Fibroblast of lung (primary cell): ENCODE data around the gene SEC61A1.

Source experiments
- EZH2 ChIP-seq: IDR thresholded peaks from 2 replicates; pipeline ENCODE4 v1.5.1; 2012; ENCODE audit warnings: low read length, control low read depth, mild to moderate bottlenecking; ENCODE audit errors: missing control alignments
- TF ChIP-seq, protein P1 (sequence below), 2 donors: IDR thresholded peaks in 1 of 2; conservative IDR thresholded peaks in 1 of 2; 1 replicate in 1 of 2; 2 replicates in 1 of 2; pipeline ENCODE4 v1.5.1; 2011 to 2012; ENCODE audit warnings: low read length in 2 of 2, control low read depth in 1 of 2, inconsistent platforms in 1 of 2, low read depth in 1 of 2, mild to moderate bottlenecking in 1 of 2

DNA sequence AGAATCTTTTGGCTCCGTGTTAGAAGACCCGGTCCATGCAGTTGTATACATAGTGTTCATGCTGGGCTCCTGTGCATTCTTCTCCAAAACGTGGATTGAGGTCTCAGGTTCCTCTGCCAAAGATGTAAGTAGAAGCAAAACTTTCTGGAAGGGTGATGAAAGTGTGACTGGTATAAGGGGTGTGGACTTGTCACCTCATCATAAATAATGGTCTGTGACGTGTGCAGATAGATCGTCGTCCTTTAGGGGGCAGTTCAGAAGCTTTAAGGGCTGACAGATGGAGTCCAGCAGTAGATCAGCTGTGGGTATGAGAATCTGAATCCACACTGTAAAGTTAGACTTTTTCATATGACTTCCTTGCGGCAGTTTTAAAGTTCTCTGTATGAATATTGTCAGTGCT, 15.3 kb downstream of the SEC61A1 start:
- TF ChIP-seq, protein P1, sequence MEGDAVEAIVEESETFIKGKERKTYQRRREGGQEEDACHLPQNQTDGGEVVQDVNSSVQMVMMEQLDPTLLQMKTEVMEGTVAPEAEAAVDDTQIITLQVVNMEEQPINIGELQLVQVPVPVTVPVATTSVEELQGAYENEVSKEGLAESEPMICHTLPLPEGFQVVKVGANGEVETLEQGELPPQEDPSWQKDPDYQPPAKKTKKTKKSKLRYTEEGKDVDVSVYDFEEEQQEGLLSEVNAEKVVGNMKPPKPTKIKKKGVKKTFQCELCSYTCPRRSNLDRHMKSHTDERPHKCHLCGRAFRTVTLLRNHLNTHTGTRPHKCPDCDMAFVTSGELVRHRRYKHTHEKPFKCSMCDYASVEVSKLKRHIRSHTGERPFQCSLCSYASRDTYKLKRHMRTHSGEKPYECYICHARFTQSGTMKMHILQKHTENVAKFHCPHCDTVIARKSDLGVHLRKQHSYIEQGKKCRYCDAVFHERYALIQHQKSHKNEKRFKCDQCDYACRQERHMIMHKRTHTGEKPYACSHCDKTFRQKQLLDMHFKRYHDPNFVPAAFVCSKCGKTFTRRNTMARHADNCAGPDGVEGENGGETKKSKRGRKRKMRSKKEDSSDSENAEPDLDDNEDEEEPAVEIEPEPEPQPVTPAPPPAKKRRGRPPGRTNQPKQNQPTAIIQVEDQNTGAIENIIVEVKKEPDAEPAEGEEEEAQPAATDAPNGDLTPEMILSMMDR (conservative IDR thresholded peaks at IDR 0.05 in 1 of 2, IDR thresholded peaks at IDR 0.05 in 1 of 2; ENCODE audit: low read depth in 1 of 2, low read length in 2 of 2) = no peak
- no peak for TF ChIP-seq EZH2
